ENCODE data around the gene ARNT2. TPM values are rescaled to one million over a fixed set of nuclear protein-coding genes. Genes with fewer than 3 reads are reported as not detected.

Gene ARNT2
- total and polyA plus RNA-seq, 2 experiments from 2014 or later, result 4.6 to 11.6 TPM

DNA sequence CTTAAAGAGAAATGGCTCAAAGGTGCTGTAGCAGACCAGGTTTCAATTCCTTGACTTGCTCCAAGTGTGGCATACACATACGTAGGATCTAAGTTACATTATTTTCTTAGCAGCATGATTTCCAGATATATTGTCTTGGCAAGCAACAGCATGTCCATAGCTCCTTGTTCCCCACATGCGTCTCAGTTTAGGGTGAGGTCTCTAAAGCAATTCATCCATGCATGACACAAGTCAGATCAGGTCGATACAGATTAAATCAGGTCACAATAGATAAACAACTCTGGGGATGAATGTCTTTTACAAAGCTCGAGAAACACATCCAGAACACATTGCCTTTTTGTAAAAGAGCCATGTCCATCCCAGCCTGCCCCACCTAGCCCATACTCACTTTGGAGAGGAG, 182.0 kb downstream of the ARNT2 start:
- TF ChIP-seq, protein P1, sequence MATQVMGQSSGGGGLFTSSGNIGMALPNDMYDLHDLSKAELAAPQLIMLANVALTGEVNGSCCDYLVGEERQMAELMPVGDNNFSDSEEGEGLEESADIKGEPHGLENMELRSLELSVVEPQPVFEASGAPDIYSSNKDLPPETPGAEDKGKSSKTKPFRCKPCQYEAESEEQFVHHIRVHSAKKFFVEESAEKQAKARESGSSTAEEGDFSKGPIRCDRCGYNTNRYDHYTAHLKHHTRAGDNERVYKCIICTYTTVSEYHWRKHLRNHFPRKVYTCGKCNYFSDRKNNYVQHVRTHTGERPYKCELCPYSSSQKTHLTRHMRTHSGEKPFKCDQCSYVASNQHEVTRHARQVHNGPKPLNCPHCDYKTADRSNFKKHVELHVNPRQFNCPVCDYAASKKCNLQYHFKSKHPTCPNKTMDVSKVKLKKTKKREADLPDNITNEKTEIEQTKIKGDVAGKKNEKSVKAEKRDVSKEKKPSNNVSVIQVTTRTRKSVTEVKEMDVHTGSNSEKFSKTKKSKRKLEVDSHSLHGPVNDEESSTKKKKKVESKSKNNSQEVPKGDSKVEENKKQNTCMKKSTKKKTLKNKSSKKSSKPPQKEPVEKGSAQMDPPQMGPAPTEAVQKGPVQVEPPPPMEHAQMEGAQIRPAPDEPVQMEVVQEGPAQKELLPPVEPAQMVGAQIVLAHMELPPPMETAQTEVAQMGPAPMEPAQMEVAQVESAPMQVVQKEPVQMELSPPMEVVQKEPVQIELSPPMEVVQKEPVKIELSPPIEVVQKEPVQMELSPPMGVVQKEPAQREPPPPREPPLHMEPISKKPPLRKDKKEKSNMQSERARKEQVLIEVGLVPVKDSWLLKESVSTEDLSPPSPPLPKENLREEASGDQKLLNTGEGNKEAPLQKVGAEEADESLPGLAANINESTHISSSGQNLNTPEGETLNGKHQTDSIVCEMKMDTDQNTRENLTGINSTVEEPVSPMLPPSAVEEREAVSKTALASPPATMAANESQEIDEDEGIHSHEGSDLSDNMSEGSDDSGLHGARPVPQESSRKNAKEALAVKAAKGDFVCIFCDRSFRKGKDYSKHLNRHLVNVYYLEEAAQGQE (IDR thresholded peaks at IDR 0.05; ENCODE audit: unreplicated experiment), result no peak
- TF ChIP-seq JUNB (IDR thresholded peaks at IDR 0.05; ENCODE audit: unreplicated experiment) (no peak), NANOG (IDR thresholded peaks at IDR 0.05; ENCODE audit: borderline replicate concordance) (no peak), CREB1 (CRISPR knock-in tag; IDR thresholded peaks at IDR 0.05; ENCODE audit: low read depth) (no peak), EZH2 (IDR thresholded peaks at IDR 0.05; ENCODE audit: low read depth, unreplicated experiment) (no peak), EZH2phosphoT487 (IDR thresholded peaks at IDR 0.05; ENCODE audit: unreplicated experiment) (no peak), POLR2AphosphoS5 (IDR thresholded peaks at IDR 0.05; ENCODE audit: low read depth) (no peak), CTCF (conservative IDR thresholded peaks at IDR 0.05; ENCODE audit: low read depth in 2 of 2) (no peak), ZNF331 (CRISPR knock-in tag; IDR thresholded peaks at IDR 0.05; ENCODE audit: low read depth) (no peak), ZNF114 (CRISPR knock-in tag; IDR thresholded peaks at IDR 0.05) (no peak), STAT1 (IDR thresholded peaks at IDR 0.05; ENCODE audit: unreplicated experiment) (no peak)
- TF ChIP-seq, protein P2, sequence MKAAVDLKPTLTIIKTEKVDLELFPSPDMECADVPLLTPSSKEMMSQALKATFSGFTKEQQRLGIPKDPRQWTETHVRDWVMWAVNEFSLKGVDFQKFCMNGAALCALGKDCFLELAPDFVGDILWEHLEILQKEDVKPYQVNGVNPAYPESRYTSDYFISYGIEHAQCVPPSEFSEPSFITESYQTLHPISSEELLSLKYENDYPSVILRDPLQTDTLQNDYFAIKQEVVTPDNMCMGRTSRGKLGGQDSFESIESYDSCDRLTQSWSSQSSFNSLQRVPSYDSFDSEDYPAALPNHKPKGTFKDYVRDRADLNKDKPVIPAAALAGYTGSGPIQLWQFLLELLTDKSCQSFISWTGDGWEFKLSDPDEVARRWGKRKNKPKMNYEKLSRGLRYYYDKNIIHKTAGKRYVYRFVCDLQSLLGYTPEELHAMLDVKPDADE (IDR thresholded peaks at IDR 0.05), result no peak
- TF ChIP-seq, protein P3, sequence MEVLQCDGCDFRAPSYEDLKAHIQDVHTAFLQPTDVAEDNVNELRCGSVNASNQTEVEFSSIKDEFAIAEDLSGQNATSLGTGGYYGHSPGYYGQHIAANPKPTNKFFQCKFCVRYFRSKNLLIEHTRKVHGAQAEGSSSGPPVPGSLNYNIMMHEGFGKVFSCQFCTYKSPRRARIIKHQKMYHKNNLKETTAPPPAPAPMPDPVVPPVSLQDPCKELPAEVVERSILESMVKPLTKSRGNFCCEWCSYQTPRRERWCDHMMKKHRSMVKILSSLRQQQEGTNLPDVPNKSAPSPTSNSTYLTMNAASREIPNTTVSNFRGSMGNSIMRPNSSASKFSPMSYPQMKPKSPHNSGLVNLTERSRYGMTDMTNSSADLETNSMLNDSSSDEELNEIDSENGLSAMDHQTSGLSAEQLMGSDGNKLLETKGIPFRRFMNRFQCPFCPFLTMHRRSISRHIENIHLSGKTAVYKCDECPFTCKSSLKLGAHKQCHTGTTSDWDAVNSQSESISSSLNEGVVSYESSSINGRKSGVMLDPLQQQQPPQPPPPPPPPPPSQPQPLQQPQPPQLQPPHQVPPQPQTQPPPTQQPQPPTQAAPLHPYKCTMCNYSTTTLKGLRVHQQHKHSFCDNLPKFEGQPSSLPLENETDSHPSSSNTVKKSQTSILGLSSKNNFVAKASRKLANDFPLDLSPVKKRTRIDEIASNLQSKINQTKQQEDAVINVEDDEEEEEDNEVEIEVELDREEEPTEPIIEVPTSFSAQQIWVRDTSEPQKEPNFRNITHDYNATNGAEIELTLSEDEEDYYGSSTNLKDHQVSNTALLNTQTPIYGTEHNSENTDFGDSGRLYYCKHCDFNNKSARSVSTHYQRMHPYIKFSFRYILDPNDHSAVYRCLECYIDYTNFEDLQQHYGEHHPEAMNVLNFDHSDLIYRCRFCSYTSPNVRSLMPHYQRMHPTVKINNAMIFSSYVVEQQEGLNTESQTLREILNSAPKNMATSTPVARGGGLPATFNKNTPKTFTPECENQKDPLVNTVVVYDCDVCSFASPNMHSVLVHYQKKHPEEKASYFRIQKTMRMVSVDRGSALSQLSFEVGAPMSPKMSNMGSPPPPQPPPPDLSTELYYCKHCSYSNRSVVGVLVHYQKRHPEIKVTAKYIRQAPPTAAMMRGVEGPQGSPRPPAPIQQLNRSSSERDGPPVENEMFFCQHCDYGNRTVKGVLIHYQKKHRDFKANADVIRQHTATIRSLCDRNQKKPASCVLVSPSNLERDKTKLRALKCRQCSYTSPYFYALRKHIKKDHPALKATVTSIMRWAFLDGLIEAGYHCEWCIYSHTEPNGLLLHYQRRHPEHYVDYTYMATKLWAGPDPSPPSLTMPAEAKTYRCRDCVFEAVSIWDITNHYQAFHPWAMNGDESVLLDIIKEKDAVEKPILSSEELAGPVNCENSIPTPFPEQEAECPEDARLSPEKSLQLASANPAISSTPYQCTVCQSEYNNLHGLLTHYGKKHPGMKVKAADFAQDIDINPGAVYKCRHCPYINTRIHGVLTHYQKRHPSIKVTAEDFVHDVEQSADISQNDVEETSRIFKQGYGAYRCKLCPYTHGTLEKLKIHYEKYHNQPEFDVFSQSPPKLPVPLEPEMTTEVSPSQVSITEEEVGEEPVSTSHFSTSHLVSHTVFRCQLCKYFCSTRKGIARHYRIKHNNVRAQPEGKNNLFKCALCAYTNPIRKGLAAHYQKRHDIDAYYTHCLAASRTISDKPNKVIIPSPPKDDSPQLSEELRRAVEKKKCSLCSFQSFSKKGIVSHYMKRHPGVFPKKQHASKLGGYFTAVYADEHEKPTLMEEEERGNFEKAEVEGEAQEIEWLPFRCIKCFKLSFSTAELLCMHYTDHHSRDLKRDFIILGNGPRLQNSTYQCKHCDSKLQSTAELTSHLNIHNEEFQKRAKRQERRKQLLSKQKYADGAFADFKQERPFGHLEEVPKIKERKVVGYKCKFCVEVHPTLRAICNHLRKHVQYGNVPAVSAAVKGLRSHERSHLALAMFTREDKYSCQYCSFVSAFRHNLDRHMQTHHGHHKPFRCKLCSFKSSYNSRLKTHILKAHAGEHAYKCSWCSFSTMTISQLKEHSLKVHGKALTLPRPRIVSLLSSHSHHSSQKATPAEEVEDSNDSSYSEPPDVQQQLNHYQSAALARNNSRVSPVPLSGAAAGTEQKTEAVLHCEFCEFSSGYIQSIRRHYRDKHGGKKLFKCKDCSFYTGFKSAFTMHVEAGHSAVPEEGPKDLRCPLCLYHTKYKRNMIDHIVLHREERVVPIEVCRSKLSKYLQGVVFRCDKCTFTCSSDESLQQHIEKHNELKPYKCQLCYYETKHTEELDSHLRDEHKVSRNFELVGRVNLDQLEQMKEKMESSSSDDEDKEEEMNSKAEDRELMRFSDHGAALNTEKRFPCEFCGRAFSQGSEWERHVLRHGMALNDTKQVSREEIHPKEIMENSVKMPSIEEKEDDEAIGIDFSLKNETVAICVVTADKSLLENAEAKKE (CRISPR knock-in tag; IDR thresholded peaks at IDR 0.05), result no peak

More for the DNA sequence above, 182.0 kb downstream of the ARNT2 start:
- Mint-ChIP-seq H3K27ac (no peak overlapping the region), H3K4me3 (no peak overlapping the region), H3K9me3 (no peaks in the 10 kb centered on the region), H3K4me1 (peaks cover 25% of the 10 kb centered on the region), H3K27me3 (ENCODE audit: insufficient read depth, low read depth, poor library complexity) (no peaks in the 10 kb centered on the region), H3K36me3 (ENCODE audit: low read depth) (no peaks in the 10 kb centered on the region)
- no peak overlapping the region for H2AFZ ChIP-seq
- DNase-seq (ENCODE audit: low spot score) (no peak), ATAC-seq (no peak)
- H3K4me2 ChIP-seq, result no peak overlapping the region
- no peaks in the 10 kb centered on the region for H3K9me2 ChIP-seq (ENCODE audit: insufficient read depth)
- H3K4me1 ChIP-seq (ENCODE audit: insufficient read depth), result peaks cover 19% of the 10 kb centered on the region
- no peaks in the 10 kb centered on the region for H3F3A ChIP-seq (replicated peaks; ENCODE audit: low read depth)
- H3K36me3 ChIP-seq (ENCODE audit: insufficient read depth), result no peaks in the 10 kb centered on the region
- no peaks in the 10 kb centered on the region for H3K79me2 ChIP-seq (replicated peaks; ENCODE audit: insufficient read depth)
- H3K27ac ChIP-seq (ENCODE audit: low read depth), result no peak overlapping the region
- H3K27me3 ChIP-seq (ENCODE audit: insufficient read depth), result no peaks in the 10 kb centered on the region
- H3K4me3 ChIP-seq, result no peak overlapping the region
- peaks cover 5% of the 10 kb centered on the region; the same call in 1 of the 2 replicates for H4K20me1 ChIP-seq (replicated peaks; ENCODE audit: insufficient read depth)
